Neural progenitor cell (in vitro differentiated cells): ENCODE data around the gene SYNDIG1L.

ENCODE experiments used
- CTCF ChIP-seq: fragments of 200-600 bp; sonication (generic); IDR thresholded peaks from 2 replicates; pipeline ENCODE4 v1.5.1; 2017; ENCODE audit warnings: antibody characterized with exemption, mild to moderate bottlenecking
- EZH2 ChIP-seq: fragments of 200-600 bp; sonication (generic); IDR thresholded peaks from 2 replicates; pipeline ENCODE4 v1.6.1; 2017; ENCODE audit warnings: antibody characterized with exemption, mild to moderate bottlenecking, moderate library complexity

GRCh38 chr14:74408870-74409269 is 17.1 kb downstream of the SYNDIG1L start:
- TF ChIP-seq EZH2 (no peak), CTCF (no peak)
